H54 (cell line): Measurements from ENCODE around the gene VCL.
"Not testable (repeated sequence)": the region's sequence is repeated elsewhere in the genome, so short reads cannot be mapped to it uniquely, and the experiment has no call there.

Experiments used
- DNase-seq: peaks from one replicate; pipeline ENCODE4 v3.0.0; 2011; ENCODE audit warnings: low spot score, mixed read lengths; ENCODE audit not compliant: insufficient read length
- FAIRE-seq: peaks from 3 replicates; lab custom pipeline; 2011; peaks lifted over from hg19 to GRCh38; lab: Jason Lieb, UNC
- POLR2A ChIP-seq: IDR thresholded peaks from 2 replicates; pipeline ENCODE4 v1.6.1; 2011; ENCODE audit warnings: low read depth, mild to moderate bottlenecking, low read length

The VCL gene

GRCh38 chr10:74051736-74052342 is 53.9 kb downstream of the VCL start:
- FAIRE-seq (no peak), DNase-seq (no peak)
- no peak for TF ChIP-seq POLR2A

- TF ChIP-seq POLR2A = no peak
- FAIRE-seq = no peak
These were observed 55.1 kb downstream of the VCL start for GRCh38 chr10:74052994-74053393.

GRCh38 chr10:74055383-74056049 is 57.6 kb downstream of the VCL start:
- DNase-seq = no peak
- TF ChIP-seq POLR2A = no peak
- FAIRE-seq = peak; percentile 38

More at GRCh38 chr10:74052994-74053393, 55.1 kb downstream of the VCL start:
- DNase-seq = no peak

GRCh38 chr10:74056050-74056818 is 58.3 kb downstream of the VCL start:
- no peak for DNase-seq
- FAIRE-seq = peak; percentile 75
- no peak for TF ChIP-seq POLR2A

- no peak for DNase-seq
- TF ChIP-seq POLR2A = no peak
- FAIRE-seq = no peak
These were observed 60.2 kb downstream of the VCL start for GRCh38 chr10:74058071-74058470.

- no peak for TF ChIP-seq POLR2A
- DNase-seq (no peak), FAIRE-seq (no peak)
These were observed 60.7 kb downstream of the VCL start for GRCh38 chr10:74058658-74059057.

- DNase-seq = no peak
These were observed 63.2 kb downstream of the VCL start for GRCh38 chr10:74061104-74061503.

GRCh38 chr10:74061978-74062377 is 64.1 kb downstream of the VCL start:
- not testable (repeated sequence) for FAIRE-seq, DNase-seq

More at GRCh38 chr10:74061104-74061503, 63.2 kb downstream of the VCL start:
- no peak for FAIRE-seq
- TF ChIP-seq POLR2A = no peak

- DNase-seq (no peak), FAIRE-seq (no peak)
- TF ChIP-seq POLR2A = no peak
These were observed 65.3 kb downstream of the VCL start for GRCh38 chr10:74063256-74063655.

- TF ChIP-seq POLR2A = no peak
- DNase-seq (no peak), FAIRE-seq (peak; percentile 86)
These were observed 69.7 kb downstream of the VCL start for GRCh38 chr10:74067373-74068352.

- FAIRE-seq = peak; percentile 99
These were observed 73.2 kb downstream of the VCL start for GRCh38 chr10:74071157-74071556.

GRCh38 chr10:74072503-74072902 is 74.6 kb downstream of the VCL start:
- no peak for TF ChIP-seq POLR2A
- DNase-seq (peak; percentile 53), FAIRE-seq (peak; percentile 96)

More at GRCh38 chr10:74071157-74071556, 73.2 kb downstream of the VCL start:
- no peak for TF ChIP-seq POLR2A
- DNase-seq = peak; percentile 15

GRCh38 chr10:74075906-74076305 is 78.0 kb downstream of the VCL start:
- DNase-seq (no peak), FAIRE-seq (no peak)
- no peak for TF ChIP-seq POLR2A

- FAIRE-seq = peak; percentile 89
- DNase-seq = no peak
- TF ChIP-seq POLR2A = no peak
These were observed 79.0 kb downstream of the VCL start for GRCh38 chr10:74076961-74077360.
